HS-27A (cell line): ENCODE data around the gene CCDC85A.

Source experiments
- DNase-seq: peaks from one replicate; pipeline ENCODE4 v3.0.0-alpha.2; 2012; ENCODE audit warnings: low read depth, missing footprints

CCDC85A gene

DNA sequence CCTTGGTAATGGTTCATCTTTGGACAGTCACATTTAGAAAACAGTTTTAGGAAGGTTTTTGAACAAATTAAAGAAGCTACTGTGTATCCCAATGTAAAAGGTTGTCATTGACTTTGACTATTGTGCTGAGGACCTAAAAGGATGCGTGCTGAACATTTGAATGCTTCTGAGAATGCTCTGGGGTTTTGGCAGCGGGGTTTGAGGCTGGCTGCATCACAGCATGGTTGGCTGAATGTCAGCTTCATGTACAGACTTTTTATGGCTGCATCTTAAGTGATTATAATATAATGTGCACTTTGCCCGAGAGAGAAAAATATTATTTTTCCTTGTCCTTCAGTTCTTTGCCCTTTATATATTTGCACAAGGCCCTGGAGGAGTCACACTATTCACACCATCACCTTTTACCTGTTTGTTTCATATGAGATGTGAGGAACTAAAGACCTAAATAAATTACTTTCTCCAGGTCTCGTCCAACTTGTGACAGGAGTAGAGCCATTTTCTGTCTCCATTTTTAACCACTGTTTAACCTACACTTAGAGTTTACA lies 125.9 kb downstream of the CCDC85A start:
- DNase-seq: no peak

GRCh38 chr2:56313500-56313921 lies 129.7 kb downstream of the CCDC85A start:
- no peak for DNase-seq

- no peak for DNase-seq
These were observed 130.6 kb downstream of the CCDC85A start for GRCh38 chr2:56314371-56314770.

DNA sequence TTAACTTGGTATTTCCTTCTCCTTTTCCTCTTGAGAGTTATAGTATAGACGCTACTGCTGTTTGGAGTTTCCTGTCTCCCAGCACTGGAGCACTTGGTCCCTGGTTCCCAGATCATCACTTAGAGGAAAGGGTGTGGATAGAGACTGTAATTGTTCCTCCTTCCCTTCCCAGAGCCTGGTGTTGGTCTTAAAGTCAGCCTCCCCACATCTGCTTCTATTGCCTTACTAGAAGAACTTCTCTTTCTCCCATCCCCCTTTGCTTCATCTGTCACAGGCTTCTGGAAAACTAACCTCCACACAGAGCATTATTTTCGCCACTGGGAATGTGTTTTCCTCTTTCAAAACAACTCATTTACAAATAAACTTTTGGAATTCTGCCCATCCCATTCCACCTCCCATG lies 131.0 kb downstream of the CCDC85A start:
- no peak for DNase-seq

GRCh38 chr2:56315376-56315775 lies 131.6 kb downstream of the CCDC85A start:
- no peak for DNase-seq

DNA sequence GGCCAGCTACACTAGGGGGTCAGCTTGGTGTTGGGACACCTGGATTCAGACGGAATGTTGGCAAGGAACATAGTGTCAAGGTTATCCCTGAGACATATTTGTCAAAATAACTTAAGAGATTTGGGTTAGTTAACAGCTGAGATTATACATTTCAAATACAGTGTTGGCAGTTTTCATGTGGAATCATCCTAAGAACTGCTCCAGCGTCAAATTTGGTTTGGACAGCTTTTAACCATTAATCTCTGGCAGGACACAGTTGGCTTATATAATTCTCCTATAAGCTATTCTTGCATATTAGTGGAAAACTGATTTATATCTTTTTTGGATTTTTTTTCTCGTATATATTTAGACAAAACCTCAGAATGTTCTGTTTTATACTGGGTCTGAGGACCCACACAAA lies 132.2 kb downstream of the CCDC85A start:
- DNase-seq: no peak

- DNase-seq: no peak
These were observed 134.4 kb downstream of the CCDC85A start for GRCh38 chr2:56318147-56318546.

DNA sequence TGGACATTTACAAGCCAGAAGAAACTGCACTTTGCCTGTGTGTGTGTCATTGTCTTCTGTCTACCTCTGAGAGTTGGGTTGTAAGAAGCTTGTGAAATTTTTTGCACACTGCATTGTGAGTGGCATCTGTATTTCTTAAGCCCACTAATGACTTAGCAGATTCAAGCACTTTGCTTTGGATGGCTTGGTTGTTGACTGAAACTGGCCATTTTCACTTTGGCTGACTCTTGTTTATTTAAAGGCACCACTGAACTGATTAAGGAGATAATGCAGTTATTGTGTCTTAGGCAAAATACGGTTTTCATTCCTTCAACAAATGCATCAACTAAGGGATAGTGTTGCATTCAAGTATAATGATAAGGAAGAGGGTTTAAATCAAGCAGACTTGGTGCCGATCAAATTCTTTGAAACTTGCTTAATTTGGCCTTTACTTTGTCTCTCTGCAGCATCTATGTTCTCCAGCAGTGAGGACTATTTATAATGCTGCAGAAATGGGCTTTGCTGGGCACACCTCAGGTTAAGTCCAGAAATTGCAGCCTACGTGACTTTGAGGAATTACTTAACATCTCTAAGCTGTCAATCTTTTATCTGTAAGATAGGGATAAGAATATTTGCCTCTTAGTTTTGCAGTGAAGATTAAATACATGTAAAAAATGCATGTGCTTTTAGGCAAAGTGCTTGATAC lies 142.0 kb downstream of the CCDC85A start:
- DNase-seq: no peak

- no peak for DNase-seq
These were observed 142.6 kb downstream of the CCDC85A start for GRCh38 chr2:56326346-56326741.

GRCh38 chr2:56331810-56332209 lies 148.0 kb downstream of the CCDC85A start:
- no peak for DNase-seq

DNA sequence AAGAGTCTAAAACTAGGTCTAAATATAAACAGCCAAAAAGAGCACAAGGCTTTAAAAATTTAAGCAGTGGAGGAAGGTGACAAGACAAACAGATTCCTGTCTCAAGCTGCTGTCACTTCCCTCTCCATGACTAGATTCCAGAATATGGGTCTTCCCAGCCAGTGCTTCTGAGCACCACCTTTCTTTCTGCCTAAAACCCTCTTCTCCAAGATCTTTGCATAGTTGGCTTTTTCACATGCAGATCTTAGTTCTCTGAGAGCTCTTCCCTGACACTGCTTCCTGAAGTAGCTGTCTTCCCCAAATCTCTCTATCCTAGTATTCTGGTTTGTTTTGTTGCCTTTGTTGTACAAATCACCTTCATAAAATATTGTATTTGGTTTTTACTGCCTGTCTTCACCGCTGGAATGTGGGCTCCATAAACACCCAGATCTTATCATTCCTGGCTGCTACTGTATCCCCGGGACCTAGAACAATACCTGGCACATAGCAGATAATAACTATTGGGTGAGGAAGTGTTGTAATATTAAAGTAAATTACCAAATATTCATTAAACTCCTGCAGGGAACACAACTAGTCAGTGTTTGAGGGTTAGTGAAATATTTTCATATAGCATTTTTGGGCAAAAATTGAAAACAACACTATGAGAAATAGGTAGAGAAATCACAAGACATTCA lies 150.2 kb downstream of the CCDC85A start:
- no peak for DNase-seq

GRCh38 chr2:56334622-56335021 lies 150.8 kb downstream of the CCDC85A start:
- no peak for DNase-seq

DNA sequence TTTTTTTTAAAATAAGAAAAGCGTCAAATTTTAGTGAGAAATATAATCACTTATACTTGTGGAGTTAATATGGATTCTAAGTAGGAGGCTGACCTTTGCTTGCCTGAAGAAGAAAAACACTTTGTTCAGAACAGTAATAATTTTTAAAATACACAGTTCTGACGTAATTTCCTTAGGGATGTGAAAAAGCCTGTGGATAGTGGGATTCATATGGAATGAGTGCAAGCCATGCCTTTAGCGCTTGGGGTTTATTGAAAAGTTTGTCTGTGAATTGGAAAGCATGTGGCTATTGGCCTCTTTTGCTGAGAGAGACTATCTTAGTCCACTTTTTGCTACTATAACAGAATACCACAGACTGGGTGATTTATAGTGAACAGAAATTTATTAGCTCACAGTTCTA lies 151.3 kb downstream of the CCDC85A start:
- no peak for DNase-seq

GRCh38 chr2:56337342-56337741 lies 153.6 kb downstream of the CCDC85A start:
- no peak for DNase-seq

DNA sequence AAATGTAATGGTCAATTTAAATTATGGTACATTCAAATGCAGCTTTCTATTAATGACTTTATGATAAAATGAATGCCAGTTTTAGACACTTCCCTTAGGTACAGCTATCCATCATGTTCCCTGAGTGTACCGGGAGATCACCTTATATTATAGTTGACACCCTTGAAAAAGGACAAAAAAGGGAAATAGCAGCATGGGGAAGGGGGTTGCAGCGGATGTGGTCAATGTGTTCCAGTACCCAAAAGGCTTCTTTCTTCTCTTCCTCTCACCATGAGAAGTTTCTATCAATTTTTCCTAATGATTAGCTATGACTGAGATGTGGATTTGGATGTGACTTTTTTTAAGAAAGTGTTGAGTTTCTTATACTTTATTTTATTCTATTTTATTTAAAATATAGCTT lies 154.4 kb downstream of the CCDC85A start:
- no peak for DNase-seq

GRCh38 chr2:56344771-56345170 lies 161.0 kb downstream of the CCDC85A start:
- DNase-seq: no peak

DNA sequence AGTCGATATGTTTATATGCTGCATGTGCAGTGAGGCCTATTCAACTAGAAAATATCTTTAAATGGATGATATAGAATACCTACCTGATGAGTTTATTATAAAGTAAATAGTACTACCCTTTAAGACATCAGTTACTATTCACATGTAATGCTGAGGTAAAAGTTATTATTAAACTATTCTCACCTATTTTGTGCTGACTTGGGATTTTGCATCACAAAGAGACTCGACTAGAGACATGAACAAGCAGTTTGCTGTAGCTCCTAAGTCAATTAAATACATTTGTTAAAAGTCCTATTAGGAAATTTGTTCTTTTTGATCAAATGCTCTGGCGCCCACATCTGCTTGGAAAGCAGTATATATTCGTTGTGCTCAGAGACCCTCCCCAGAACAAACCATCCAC lies 164.1 kb downstream of the CCDC85A start:
- no peak for DNase-seq

DNA sequence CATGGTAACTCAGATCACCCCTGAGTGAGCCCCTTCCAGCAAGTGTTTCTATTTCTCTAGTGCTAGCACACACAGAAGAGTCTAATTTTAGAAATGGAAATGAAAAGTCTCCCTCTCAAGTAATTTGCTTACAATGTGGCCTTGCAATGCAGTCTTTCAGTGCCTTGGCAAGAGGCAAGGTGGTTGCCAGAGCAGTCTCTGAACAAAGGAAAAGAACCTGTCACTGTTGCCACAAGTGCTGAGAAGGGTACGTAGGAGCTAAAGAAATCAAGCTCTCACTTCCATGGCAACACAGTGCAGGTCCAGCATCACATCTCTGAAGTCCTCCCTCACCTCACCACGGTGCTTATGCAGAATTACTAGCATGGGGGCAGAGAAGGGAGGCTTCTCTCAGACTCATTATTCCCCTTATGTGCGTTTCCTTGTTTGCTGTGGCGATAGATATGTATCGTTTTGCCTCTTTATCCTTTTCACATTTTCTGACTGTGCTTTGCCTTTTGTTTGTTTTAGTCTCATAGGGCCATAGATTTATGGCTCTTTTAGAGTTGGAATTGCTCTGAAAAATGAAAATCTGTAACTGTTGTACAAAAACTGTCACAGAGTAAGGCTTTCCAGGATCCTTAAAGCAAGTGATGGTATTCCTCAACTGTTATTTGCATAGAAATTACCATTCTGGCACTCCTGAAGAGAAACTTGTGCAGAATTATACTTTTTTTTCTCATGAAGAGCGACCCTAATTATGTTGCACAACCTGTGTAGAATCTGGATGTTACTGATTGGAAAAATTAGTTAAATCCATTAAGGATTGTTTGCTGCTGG lies 164.8 kb downstream of the CCDC85A start:
- no peak for DNase-seq

DNA sequence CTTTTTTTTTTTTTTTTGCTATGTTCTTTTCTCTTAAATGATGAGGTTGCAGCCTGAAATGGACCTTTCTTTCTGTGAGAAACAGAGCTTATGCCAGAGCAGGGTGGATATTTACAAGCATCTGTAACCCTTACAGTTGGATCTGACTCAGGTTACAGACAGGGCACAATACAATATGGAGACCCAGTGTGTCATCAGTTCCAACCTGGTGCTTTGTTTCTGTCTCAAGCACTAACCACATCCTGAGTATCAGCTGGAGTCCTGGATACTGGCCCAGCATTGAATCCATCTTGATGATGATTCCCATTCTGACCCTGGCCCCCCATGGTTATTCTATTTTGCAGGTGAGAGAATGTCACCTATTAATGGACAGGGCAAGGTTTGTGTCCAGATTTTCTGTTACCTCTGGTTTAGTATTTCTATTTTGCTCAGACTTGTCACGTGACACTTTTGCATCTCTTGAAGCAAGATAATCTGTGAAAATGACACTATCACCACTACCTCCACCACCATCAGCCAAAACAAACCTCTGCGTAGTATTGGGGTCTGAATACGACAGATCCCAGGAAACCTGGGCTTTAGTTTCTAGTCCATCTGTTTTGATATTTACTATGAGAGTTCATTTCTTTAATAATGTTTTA lies 174.0 kb downstream of the CCDC85A start:
- no peak for DNase-seq

GRCh38 chr2:56361844-56362243 lies 178.1 kb downstream of the CCDC85A start:
- DNase-seq: no peak

DNA sequence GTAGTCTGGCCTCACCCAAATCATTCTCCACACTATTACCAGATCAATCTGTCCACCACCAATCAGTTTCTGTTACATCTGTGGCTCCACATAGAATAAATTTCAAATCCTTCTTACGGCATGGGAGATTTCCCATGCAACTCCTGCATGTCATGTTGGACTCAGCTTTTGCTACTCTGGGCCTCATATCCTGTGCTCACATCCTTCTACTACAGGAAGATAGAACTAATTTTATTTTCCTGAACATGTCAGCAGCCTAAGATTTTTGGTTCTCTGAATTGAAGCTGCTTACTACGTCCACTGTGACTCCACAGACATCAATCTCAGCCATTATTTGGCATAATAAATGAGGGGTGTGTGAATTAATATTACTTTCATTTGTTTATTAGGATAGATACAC lies 181.1 kb downstream of the CCDC85A start:
- DNase-seq: no peak

- peak; percentile 27 for DNase-seq
These were observed 185.5 kb downstream of the CCDC85A start for GRCh38 chr2:56369316-56369715.
